IPS-11a (cell line): ENCODE results near the gene TAF10.

Experiments
- H3K4me3 ChIP-seq: one replicate; pipeline ENCODE4 v1.5.1; 2013; ENCODE audit warnings: low read depth, low read length, control low read depth

Gene TAF10

GRCh38 chr11:6561288-6561687, 50.7 kb downstream of the TAF10 start:
- H3K4me3 ChIP-seq: no peak overlapping the region
